ENCODE data around the gene ALCAM.

DNA sequence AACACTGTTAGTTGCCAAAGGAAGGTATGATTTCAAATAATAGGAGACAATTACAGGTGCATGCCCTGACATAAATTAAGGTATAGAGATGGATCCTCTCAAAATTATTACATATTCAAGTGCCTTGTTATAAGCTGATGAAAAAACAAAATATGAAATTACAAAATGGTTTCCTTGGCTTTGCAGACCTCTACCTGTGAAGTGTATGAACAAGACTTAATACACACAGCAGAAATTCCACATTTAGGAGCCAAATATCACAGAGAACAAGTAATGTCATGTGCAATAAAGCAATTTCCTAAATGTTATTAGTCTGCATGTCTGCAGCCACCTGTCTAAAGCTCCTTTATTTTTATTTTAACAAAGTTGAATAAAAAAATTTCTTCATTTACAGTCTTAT is 151.5 kb downstream of the ALCAM start:
- TF ChIP-seq KLF16 (tag by site-specific recombination; IDR thresholded peaks at IDR 0.05) (no peak), ZNF324 (tag by site-specific recombination; IDR thresholded peaks at IDR 0.05) (no peak), YY2 (tag by site-specific recombination; IDR thresholded peaks at IDR 0.05) (no peak)

All from HEK293 (cell line).